Right atrium auricular region (tissue), 2 donors: ENCODE measurements around the gene MICOS13. TPM values are rescaled to one million over a fixed set of nuclear protein-coding genes. Genes with fewer than 3 reads are reported as not detected.

Experiments used
- DNase-seq: peaks from one replicate; pipeline ENCODE4 v3.0.0-alpha.2; 2019; ENCODE audit warnings: low spot score
- H3K27ac ChIP-seq, 2 donors: fragments of 200-600 bp; sonication (generic); 1 replicate in 1 of 2; 2 replicates in 1 of 2; pipeline ENCODE4 v1.5.1; 2016 to 2019
- H3K27me3 ChIP-seq, 2 donors: fragments of 200-600 bp; sonication (generic); one replicate each; pipeline versions ENCODE4 v1.5.1 to v1.6.0; 2017 to 2019
- H3K36me3 ChIP-seq: fragments of 200-600 bp; sonication (generic); one replicate; pipeline ENCODE4 v1.5.1; 2016
- H3K4me1 ChIP-seq, 2 donors: fragments of 200-600 bp; sonication (generic); one replicate each; pipeline versions ENCODE4 v1.5.1 to v1.6.0; 2017 to 2019
- H3K4me3 ChIP-seq, 2 donors: fragments of 200-600 bp; sonication (generic); 1 replicate in 1 of 2; 2 replicates in 1 of 2; pipeline ENCODE4 v1.5.1; 2017 to 2019; ENCODE audit warnings: mild to moderate bottlenecking in 1 of 2, moderate library complexity in 1 of 2
- H3K9me3 ChIP-seq, 2 donors: fragments of 200-600 bp; sonication (generic); one replicate each; pipeline ENCODE4 v1.5.1; 2019
- total RNA-seq, 2 donors: library from RNA; depleted of rRNA; stranded (reverse); fragments of >200 nt; gene quantifications; one replicate each; pipeline ENCODE4 v1.1.0, GENCODE V29; 2016
- TF ChIP-seq, protein P1 (sequence below), 2 donors: fragments of 200-600 bp; sonication (generic); IDR thresholded peaks; one replicate each; pipeline ENCODE4 v1.5.1; 2019; ENCODE audit warnings: antibody characterized with exemption in 2 of 2

MICOS13 gene
- total RNA-seq, 2 donors from 2014 or later, result 87.7 to 98.8 TPM

DNA sequence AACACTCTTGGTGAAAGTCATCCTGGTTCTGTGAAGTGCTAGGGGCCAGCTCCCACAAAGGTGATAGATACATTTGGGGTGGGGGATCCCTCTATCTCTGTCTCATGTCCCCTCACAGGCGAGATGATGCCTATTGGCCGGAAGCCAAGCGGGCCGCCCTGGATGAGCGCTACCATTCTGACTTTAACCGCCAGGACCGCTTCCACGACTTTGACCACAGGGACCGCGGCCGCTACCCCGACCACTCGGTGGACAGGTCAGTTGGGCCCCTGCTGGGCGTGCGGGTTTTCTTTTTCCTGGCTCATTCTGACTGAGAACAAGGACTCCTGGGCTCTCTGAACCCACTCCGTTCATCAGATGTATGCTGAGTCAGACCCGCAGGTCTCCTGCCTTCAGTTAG is 16.4 kb downstream of the MICOS13 start:
- DNase-seq, result no peak
- no peaks in the 10 kb centered on the region for H3K4me1 ChIP-seq
- H3K27ac ChIP-seq, result no peak overlapping the region
- no peaks in the 10 kb centered on the region for H3K9me3 ChIP-seq
- TF ChIP-seq, protein P1, sequence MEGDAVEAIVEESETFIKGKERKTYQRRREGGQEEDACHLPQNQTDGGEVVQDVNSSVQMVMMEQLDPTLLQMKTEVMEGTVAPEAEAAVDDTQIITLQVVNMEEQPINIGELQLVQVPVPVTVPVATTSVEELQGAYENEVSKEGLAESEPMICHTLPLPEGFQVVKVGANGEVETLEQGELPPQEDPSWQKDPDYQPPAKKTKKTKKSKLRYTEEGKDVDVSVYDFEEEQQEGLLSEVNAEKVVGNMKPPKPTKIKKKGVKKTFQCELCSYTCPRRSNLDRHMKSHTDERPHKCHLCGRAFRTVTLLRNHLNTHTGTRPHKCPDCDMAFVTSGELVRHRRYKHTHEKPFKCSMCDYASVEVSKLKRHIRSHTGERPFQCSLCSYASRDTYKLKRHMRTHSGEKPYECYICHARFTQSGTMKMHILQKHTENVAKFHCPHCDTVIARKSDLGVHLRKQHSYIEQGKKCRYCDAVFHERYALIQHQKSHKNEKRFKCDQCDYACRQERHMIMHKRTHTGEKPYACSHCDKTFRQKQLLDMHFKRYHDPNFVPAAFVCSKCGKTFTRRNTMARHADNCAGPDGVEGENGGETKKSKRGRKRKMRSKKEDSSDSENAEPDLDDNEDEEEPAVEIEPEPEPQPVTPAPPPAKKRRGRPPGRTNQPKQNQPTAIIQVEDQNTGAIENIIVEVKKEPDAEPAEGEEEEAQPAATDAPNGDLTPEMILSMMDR (IDR thresholded peaks at IDR 0.05), result no peak
- H3K4me3 ChIP-seq, result no peak overlapping the region
- no peaks in the 10 kb centered on the region for H3K27me3 ChIP-seq
- peaks cover 95% of the 10 kb centered on the region for H3K36me3 ChIP-seq

DNA sequence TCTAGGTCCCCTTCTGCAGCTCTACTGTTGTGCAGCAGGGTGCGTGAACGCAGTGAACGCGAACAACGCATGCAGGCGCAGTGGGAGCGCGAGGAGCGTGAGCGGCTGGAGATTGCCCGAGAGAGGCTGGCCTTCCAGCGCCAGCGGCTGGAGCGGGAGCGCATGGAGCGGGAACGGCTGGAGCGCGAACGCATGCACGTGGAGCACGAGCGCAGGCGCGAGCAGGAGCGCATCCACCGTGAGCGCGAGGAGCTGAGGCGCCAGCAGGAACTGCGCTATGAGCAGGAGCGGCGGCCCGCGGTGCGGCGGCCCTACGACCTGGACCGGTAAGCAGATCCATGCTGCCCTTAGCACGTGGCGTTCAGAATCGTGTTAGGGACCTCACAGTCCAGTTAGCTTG is 18.8 kb downstream of the MICOS13 start:
- no peak overlapping the region for H3K4me3 ChIP-seq
- no peak for DNase-seq
- H3K9me3 ChIP-seq, result no peaks in the 10 kb centered on the region
- peaks cover 99% of the 10 kb centered on the region for H3K36me3 ChIP-seq
- H3K27ac ChIP-seq, result no peak overlapping the region
- TF ChIP-seq, protein P1 (IDR thresholded peaks at IDR 0.05), result no peak
- H3K4me1 ChIP-seq, result no peaks in the 10 kb centered on the region
- H3K27me3 ChIP-seq, result no peaks in the 10 kb centered on the region

DNA sequence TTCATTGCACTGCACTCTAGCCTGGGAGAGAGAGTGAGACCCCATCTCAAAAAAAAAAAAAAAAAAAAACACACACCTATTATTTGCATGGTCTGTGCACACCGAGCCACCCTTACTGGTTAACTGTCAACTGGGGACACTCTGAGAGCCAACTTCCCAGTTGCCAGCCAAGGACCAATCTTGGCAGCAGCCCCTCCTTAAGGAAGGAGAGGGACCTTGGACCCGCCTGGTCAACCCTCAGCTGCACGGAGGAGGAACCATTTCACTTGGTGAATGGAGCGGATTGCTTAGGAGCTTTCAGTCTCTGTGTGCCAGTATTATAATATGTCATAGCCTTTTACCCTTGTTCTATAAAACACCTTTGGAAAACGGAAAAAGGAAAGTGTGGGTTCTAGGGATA is 24.9 kb downstream of the MICOS13 start:
- Histone ChIP-seq H3K36me3 (peaks cover 99% of the 10 kb centered on the region), H3K4me1 (no peaks in the 10 kb centered on the region), H3K4me3 (no peak overlapping the region), H3K27me3 (no peaks in the 10 kb centered on the region), H3K9me3 (no peaks in the 10 kb centered on the region), H3K27ac (no peak overlapping the region)
- TF ChIP-seq, protein P1 (IDR thresholded peaks at IDR 0.05), result no peak
- DNase-seq, result no peak

DNA sequence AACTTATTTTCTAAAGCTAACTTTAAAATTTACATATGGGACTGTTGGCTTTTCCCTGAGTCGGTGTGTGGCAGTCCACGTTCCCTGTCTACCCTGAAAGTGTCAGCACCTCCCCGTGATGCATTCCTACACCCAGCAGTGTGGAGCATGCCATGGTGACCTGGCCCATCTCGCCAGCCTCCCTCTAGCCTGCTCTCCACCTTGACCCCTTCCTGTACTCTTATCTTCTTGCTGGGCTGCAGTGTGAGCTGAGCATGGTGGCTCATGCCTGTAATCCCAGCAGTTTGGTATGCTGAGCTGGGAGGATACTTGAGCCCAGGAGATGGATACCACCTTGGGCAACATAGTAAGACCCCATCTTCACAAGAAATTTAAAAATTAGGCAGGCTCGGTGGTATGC is 25.4 kb downstream of the MICOS13 start:
- H3K27ac ChIP-seq, result no peak overlapping the region
- TF ChIP-seq, protein P1 (IDR thresholded peaks at IDR 0.05), result no peak
- no peaks in the 10 kb centered on the region for H3K4me1 ChIP-seq
- H3K36me3 ChIP-seq, result peaks cover 100% of the 10 kb centered on the region
- H3K4me3 ChIP-seq, result no peak overlapping the region
- no peaks in the 10 kb centered on the region for H3K9me3 ChIP-seq
- no peak for DNase-seq
- H3K27me3 ChIP-seq, result no peaks in the 10 kb centered on the region

DNA sequence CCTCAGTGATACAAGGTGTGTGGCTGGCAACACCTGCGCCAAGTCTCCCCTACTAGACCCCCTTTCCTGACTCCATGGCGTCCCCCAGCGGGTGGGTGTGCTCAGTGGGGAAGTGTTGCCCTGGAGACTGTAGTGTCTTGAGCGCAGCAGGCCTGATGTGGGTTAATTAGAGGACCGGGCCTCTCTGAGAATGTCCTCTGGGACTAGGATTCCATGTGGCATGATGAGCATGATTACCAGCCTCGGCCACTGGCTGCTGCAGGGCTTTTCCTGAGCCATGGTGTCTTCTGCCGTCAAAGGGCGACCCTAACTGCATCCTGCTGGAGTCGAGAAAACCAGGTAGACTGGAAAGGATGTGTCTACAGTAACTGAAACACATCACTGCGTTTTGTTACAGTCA is 28.1 kb downstream of the MICOS13 start:
- DNase-seq, result no peak
- Histone ChIP-seq H3K27me3 (no peaks in the 10 kb centered on the region), H3K4me1 (no peaks in the 10 kb centered on the region), H3K27ac (no peak overlapping the region), H3K4me3 (no peak overlapping the region), H3K36me3 (peaks cover 92% of the 10 kb centered on the region), H3K9me3 (no peaks in the 10 kb centered on the region)
- TF ChIP-seq, protein P1 (IDR thresholded peaks at IDR 0.05), result no peak

DNA sequence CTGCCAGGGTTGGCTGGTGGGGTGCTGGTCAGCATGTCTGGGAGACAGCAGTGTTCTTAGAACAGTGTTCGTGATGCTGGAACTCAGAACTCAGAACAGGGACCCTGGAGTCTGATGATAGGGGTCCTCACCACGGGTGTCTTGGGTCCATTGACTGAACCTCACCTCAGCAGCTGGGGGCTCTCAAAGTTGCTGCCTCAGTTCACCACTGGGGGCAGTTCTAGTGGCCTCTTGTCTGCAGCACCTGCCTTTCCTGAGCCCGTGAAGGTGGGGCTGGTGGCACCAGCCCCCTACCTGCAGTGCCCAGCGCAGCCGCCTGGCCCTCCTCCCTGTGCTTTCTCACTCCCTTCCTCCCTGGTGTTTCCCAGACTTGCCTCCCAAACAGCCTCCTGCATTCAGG is 29.0 kb downstream of the MICOS13 start:
- H3K9me3 ChIP-seq, result no peaks in the 10 kb centered on the region
- no peak overlapping the region for H3K27ac ChIP-seq
- H3K4me3 ChIP-seq, result no peak overlapping the region
- H3K36me3 ChIP-seq, result peaks cover 92% of the 10 kb centered on the region
- no peaks in the 10 kb centered on the region for H3K27me3 ChIP-seq
- TF ChIP-seq, protein P1 (IDR thresholded peaks at IDR 0.05), result no peak
- H3K4me1 ChIP-seq, result no peaks in the 10 kb centered on the region
- no peak for DNase-seq
